HG03175 (cell line): ENCODE data around the gene HSD17B14.
"Not testable (repeated sequence)": the region's sequence is repeated elsewhere in the genome, so short reads cannot be mapped to it uniquely, and the experiment has no call there.

Source experiments
- ATAC-seq: cut with Tn5 transposase; IDR thresholded peaks from one replicate; pipeline ENCODE4 v1.9.1; 2021; ENCODE audit warnings: mild to moderate bottlenecking, moderate library complexity; ENCODE audit not compliant: unreplicated experiment

The HSD17B14 gene

GRCh38 chr19:48768171-48768753 is 68.0 kb downstream of the HSD17B14 start:
- ATAC-seq, result not testable (repeated sequence)

- ATAC-seq, result not testable (repeated sequence)
These were observed 70.5 kb downstream of the HSD17B14 start for GRCh38 chr19:48765816-48766215.
